PFSK-1 (cell line): Measurements from ENCODE around the gene NEMP2.

ENCODE experiments used
- POLR2AphosphoS5 ChIP-seq: IDR thresholded peaks from 2 replicates; pipeline ENCODE4 v1.6.1; 2012; ENCODE audit warnings: low read depth, mild to moderate bottlenecking, control low read depth, low read length, moderate library complexity
- TAF1 ChIP-seq: IDR thresholded peaks from 2 replicates; pipeline ENCODE4 v1.6.1; 2012; ENCODE audit warnings: low read length, control low read depth, borderline replicate concordance; ENCODE audit not compliant: insufficient read depth

GRCh38 chr2:190553254-190553653 is 18.7 kb upstream of the NEMP2 start:
- TF ChIP-seq POLR2AphosphoS5: no peak
- no peak for TF ChIP-seq TAF1
